Neural cell (in vitro differentiated cells): ENCODE results near the gene TOP1.

Experiments used
- EP300 ChIP-seq: fragments of 450-650 bp; conservative IDR thresholded peaks from 2 replicates; pipeline ENCODE4 v1.6.1; 2014; ENCODE audit warnings: antibody characterized with exemption, mild to moderate bottlenecking, moderate library complexity; ENCODE audit not compliant: poor library complexity, severe bottlenecking
- EZH2 ChIP-seq: fragments of 200-600, 300-800 bp; shearing (Covaris generic), sonication (generic); IDR thresholded peaks from 2 replicates; pipeline ENCODE4 v1.6.1; 2014; ENCODE audit warnings: antibody characterized with exemption, low read length, borderline replicate concordance, mild to moderate bottlenecking; ENCODE audit not compliant: insufficient read depth, poor library complexity, severe bottlenecking
- MXI1 ChIP-seq: fragments of 450-650 bp; conservative IDR thresholded peaks from 2 replicates; pipeline ENCODE4 v1.6.1; 2014; ENCODE audit warnings: antibody characterized with exemption, mild to moderate bottlenecking; ENCODE audit not compliant: poor library complexity, severe bottlenecking
- POLR2AphosphoS5 ChIP-seq: IDR thresholded peaks from 2 replicates; pipeline ENCODE4 v1.6.1; 2012
- RAD21 ChIP-seq: fragments of 450-650 bp; conservative IDR thresholded peaks from 2 replicates; pipeline ENCODE4 v1.6.1; 2014; ENCODE audit warnings: antibody characterized with exemption, mild to moderate bottlenecking, moderate library complexity
- SMC3 ChIP-seq: fragments of 450-650 bp; conservative IDR thresholded peaks from 2 replicates; pipeline ENCODE4 v1.6.1; 2014; ENCODE audit warnings: antibody characterized with exemption, mild to moderate bottlenecking, moderate library complexity; ENCODE audit not compliant: poor library complexity
- TAF1 ChIP-seq: IDR thresholded peaks from 2 replicates; pipeline ENCODE4 v1.6.1; 2012; ENCODE audit warnings: low read depth
- TF ChIP-seq, protein P1 (sequence below): fragments of 450-650 bp; IDR thresholded peaks from 2 replicates; pipeline ENCODE4 v1.5.1; 2014; ENCODE audit warnings: antibody characterized with exemption, mild to moderate bottlenecking, moderate library complexity; ENCODE audit not compliant: poor library complexity, severe bottlenecking
- TF ChIP-seq, protein P2 (sequence below): IDR thresholded peaks from 2 replicates; pipeline ENCODE4 v1.6.1; 2012; ENCODE audit warnings: borderline replicate concordance

DNA sequence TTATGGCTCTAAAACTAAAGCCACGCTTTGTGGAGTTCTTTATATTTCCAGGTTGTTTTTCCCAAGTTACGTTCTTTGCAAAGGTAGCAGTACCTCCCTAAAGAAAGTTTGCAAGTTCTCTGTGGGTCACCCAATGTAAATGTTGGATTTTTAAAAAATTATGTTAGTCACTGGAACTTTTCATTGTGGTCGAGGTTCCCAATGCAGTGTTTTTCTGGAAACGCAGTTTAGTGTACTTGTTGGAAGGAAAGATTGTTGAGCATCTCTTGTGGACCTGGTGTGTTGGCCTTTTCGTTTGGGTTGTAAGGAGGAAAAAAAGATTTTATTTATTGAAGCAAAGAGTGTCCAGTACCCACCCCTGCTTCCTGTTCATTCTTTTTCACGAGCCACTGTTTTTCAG is 1.4 kb downstream of the TOP1 start:
- no peak for TF ChIP-seq RAD21
- TF ChIP-seq, protein P1, sequence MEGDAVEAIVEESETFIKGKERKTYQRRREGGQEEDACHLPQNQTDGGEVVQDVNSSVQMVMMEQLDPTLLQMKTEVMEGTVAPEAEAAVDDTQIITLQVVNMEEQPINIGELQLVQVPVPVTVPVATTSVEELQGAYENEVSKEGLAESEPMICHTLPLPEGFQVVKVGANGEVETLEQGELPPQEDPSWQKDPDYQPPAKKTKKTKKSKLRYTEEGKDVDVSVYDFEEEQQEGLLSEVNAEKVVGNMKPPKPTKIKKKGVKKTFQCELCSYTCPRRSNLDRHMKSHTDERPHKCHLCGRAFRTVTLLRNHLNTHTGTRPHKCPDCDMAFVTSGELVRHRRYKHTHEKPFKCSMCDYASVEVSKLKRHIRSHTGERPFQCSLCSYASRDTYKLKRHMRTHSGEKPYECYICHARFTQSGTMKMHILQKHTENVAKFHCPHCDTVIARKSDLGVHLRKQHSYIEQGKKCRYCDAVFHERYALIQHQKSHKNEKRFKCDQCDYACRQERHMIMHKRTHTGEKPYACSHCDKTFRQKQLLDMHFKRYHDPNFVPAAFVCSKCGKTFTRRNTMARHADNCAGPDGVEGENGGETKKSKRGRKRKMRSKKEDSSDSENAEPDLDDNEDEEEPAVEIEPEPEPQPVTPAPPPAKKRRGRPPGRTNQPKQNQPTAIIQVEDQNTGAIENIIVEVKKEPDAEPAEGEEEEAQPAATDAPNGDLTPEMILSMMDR: no peak
- no peak for TF ChIP-seq EZH2
- TF ChIP-seq POLR2AphosphoS5: no peak
- TF ChIP-seq TAF1: no peak
- TF ChIP-seq EP300: no peak
- TF ChIP-seq, protein P2, sequence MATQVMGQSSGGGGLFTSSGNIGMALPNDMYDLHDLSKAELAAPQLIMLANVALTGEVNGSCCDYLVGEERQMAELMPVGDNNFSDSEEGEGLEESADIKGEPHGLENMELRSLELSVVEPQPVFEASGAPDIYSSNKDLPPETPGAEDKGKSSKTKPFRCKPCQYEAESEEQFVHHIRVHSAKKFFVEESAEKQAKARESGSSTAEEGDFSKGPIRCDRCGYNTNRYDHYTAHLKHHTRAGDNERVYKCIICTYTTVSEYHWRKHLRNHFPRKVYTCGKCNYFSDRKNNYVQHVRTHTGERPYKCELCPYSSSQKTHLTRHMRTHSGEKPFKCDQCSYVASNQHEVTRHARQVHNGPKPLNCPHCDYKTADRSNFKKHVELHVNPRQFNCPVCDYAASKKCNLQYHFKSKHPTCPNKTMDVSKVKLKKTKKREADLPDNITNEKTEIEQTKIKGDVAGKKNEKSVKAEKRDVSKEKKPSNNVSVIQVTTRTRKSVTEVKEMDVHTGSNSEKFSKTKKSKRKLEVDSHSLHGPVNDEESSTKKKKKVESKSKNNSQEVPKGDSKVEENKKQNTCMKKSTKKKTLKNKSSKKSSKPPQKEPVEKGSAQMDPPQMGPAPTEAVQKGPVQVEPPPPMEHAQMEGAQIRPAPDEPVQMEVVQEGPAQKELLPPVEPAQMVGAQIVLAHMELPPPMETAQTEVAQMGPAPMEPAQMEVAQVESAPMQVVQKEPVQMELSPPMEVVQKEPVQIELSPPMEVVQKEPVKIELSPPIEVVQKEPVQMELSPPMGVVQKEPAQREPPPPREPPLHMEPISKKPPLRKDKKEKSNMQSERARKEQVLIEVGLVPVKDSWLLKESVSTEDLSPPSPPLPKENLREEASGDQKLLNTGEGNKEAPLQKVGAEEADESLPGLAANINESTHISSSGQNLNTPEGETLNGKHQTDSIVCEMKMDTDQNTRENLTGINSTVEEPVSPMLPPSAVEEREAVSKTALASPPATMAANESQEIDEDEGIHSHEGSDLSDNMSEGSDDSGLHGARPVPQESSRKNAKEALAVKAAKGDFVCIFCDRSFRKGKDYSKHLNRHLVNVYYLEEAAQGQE: no peak
- TF ChIP-seq MXI1: no peak
- TF ChIP-seq SMC3: no peak
